Measurements from ENCODE around the gene EFCAB6.

EFCAB6 gene

DNA sequence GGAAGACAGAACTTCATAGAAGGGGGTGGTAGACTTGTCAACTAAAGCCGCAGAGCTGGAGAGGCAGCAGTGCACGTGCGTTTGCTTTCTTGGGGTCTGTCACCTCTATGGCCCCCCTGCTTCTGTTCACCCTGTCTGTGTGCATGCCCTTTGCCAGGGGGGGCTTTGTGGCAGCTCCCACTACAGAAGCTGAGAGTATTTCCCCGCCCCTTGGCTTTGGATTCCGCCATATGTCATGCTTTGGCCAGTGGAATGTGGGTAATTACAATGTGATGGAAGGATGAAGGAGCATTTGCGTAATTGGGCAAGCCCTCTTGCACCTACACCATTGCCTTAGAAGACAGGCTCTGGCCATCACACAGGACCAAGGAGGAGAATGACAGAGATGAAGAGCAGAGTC lies 247.2 kb downstream of the EFCAB6 start:
- no peak for DNase-seq (ENCODE audit: extremely low read depth, insufficient read length)
- H3K4me3 ChIP-seq (replicated peaks; ENCODE audit: low read depth, low read length): no peak overlapping the region
- H3K27me3 ChIP-seq (replicated peaks; ENCODE audit: control insufficient read depth, insufficient read depth, low read length): no peaks in the 10 kb centered on the region
- H3K36me3 ChIP-seq (ENCODE audit: control insufficient read depth, insufficient read depth, low read length): no peaks in the 10 kb centered on the region
- TF ChIP-seq, protein P1, sequence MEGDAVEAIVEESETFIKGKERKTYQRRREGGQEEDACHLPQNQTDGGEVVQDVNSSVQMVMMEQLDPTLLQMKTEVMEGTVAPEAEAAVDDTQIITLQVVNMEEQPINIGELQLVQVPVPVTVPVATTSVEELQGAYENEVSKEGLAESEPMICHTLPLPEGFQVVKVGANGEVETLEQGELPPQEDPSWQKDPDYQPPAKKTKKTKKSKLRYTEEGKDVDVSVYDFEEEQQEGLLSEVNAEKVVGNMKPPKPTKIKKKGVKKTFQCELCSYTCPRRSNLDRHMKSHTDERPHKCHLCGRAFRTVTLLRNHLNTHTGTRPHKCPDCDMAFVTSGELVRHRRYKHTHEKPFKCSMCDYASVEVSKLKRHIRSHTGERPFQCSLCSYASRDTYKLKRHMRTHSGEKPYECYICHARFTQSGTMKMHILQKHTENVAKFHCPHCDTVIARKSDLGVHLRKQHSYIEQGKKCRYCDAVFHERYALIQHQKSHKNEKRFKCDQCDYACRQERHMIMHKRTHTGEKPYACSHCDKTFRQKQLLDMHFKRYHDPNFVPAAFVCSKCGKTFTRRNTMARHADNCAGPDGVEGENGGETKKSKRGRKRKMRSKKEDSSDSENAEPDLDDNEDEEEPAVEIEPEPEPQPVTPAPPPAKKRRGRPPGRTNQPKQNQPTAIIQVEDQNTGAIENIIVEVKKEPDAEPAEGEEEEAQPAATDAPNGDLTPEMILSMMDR (IDR thresholded peaks at IDR 0.05; ENCODE audit: insufficient read depth, low read length, poor library complexity, severe bottlenecking): no peak

DNA sequence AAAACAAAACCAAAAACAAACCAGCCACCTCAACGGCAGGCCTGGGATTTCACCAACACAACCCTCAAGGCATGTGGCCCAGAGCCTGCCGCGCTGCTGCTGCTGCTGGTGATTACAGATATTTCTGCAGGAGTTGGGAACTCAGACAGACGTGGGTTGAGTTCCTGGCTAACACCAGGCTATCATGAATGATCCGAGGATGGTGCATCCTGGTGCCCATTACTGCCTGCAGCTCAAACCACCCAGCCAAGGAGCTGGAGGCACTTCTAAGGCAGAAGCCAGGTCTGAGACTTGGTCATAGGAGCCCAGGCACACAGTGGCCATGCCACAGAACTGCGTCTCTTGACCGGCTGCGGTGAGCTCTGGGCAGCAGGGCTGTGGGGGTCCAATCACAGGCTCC lies 248.5 kb downstream of the EFCAB6 start:
- H3K36me3 ChIP-seq (ENCODE audit: control insufficient read depth, insufficient read depth, low read length): no peaks in the 10 kb centered on the region
- no peak overlapping the region for H3K4me3 ChIP-seq (replicated peaks; ENCODE audit: low read depth, low read length)
- TF ChIP-seq, protein P1 (IDR thresholded peaks at IDR 0.05; ENCODE audit: insufficient read depth, low read length, poor library complexity, severe bottlenecking): no peak
- no peaks in the 10 kb centered on the region for H3K27me3 ChIP-seq (replicated peaks; ENCODE audit: control insufficient read depth, insufficient read depth, low read length)
- no peak for DNase-seq (ENCODE audit: extremely low read depth, insufficient read length)

DNA sequence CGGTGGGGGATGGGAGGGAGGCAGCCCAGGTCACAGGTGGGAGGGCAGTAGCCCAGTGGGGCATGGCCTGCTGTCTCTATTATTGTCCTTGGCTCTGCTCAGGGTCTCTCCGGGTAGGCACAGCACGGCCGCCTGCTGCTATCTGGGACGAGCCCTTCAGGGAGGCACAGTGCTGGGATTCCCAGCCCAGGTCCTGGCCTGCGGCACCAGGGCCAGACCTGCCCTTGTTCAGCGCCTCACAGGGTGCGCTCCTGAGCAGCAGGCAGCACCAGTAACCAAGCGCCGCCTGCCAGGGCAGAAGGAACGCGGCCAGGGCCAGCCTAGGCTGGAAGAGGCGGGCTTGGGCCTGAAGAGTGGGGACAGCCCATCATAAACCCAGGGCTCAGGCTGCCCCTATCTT lies 249.3 kb downstream of the EFCAB6 start:
- TF ChIP-seq, protein P1 (IDR thresholded peaks at IDR 0.05; ENCODE audit: insufficient read depth, low read length, poor library complexity, severe bottlenecking): no peak
- no peak overlapping the region for H3K4me3 ChIP-seq (replicated peaks; ENCODE audit: low read depth, low read length)
- H3K36me3 ChIP-seq (ENCODE audit: control insufficient read depth, insufficient read depth, low read length): no peaks in the 10 kb centered on the region
- no peaks in the 10 kb centered on the region for H3K27me3 ChIP-seq (replicated peaks; ENCODE audit: control insufficient read depth, insufficient read depth, low read length)
- no peak for DNase-seq (ENCODE audit: extremely low read depth, insufficient read length)

DNA sequence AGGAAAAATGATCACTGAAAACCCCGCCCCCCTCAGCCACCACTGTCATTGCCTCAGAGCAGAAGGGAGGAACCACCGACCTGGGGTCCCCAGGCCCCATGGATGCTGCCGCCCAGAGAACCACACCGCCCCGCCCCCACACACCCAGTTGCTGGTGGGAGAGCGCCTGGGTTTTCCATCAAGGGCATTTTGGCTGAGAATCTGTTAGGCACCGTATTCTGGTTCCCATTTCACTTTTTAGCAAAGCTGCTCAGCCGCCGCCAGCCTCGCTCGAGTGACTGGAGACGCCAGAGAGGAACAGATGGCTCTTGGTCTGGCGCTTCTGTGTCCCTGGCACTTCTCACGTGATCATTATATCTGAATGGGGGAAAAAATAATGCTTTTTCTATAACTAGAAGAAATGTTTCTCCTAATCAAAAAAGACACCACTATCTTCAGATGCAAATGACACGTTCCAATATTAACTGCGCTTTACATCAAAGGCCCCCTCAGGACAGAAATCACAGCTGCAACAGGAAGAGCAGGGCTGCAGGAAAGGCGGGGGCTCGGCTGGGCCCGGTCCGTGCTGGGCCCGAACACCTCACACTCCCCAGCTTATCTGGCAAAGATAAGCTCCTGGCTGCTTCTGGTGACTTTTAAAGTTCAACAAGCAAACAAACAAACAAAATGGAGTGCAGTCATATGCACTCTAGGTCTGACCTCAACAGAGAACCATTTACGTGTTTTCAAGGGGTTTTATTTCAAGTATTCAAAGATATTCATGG lies 250.5 kb downstream of the EFCAB6 start:
- TF ChIP-seq, protein P1 (IDR thresholded peaks at IDR 0.05; ENCODE audit: insufficient read depth, low read length, poor library complexity, severe bottlenecking): no peak
- no peak for DNase-seq (ENCODE audit: extremely low read depth, insufficient read length)

DNA sequence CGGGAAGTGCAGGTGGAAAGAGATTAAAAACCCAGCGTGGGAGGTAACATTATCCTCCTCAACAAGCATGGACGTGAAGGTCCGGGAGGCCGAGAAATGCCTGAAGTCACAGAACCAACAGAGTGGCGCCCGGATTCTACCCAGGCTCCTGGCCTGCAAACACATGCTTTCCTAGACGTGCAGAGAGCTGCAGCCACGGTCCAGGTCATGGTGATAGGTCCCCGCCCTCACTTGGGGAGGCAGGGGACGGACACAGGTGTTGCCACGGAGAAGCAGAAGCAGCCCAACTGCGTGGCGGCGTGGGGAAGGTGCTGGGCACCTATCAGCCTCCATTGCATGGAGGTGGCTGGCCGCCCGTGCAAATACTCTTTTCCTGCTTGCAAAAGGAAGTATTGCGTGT lies 251.5 kb downstream of the EFCAB6 start:
- DNase-seq (ENCODE audit: extremely low read depth, insufficient read length): no peak
- H3K4me3 ChIP-seq (replicated peaks; ENCODE audit: low read depth, low read length): no peak overlapping the region
- H3K27me3 ChIP-seq (replicated peaks; ENCODE audit: control insufficient read depth, insufficient read depth, low read length): no peaks in the 10 kb centered on the region
- TF ChIP-seq, protein P1 (IDR thresholded peaks at IDR 0.05; ENCODE audit: insufficient read depth, low read length, poor library complexity, severe bottlenecking): no peak
- no peaks in the 10 kb centered on the region for H3K36me3 ChIP-seq (ENCODE audit: control insufficient read depth, insufficient read depth, low read length)

More for the DNA sequence above, 250.5 kb downstream of the EFCAB6 start:
- Histone ChIP-seq H3K27me3 (replicated peaks; ENCODE audit: control insufficient read depth, insufficient read depth, low read length) (no peaks in the 10 kb centered on the region), H3K36me3 (ENCODE audit: control insufficient read depth, insufficient read depth, low read length) (no peaks in the 10 kb centered on the region), H3K4me3 (replicated peaks; ENCODE audit: low read depth, low read length) (no peak overlapping the region)

Data from GM06990 (cell line).